ENCODE measurements around the gene SLC7A10.

Gene SLC7A10

DNA sequence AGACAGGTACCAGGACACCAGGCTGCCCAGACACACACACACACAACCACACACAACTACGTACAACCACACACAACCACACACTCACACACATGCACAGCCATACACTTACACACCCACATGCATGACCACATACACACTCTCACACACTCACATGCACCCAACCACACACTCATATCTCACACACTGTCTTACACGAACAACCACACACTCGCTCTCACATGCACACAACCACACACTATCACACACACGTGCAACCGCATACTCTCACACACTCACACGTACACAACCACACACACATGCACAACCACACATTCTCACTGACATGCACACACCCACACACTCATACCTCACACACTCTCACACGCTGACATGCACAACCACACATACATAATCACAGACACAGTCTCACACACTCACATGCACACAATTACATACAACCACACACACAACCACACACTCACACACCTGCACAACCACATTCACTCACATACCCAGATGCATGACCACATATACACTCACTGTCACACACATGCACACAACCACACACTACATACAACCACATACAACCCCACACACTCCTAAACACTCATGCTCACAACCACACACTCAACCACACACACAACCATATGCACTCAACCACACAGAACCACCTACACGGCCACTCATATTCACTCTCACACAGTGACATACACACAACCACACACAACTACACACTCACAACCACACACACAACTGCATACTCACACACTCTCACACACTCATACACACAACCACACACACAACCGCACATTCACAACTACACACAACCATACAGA is 7.6 kb upstream of the SLC7A10 start:
- Histone ChIP-seq H3K27ac (no peak overlapping the region), H3K4me3 (no peak overlapping the region)
- DNase-seq (ENCODE audit: low spot score): no peak
- TF ChIP-seq, protein P1, sequence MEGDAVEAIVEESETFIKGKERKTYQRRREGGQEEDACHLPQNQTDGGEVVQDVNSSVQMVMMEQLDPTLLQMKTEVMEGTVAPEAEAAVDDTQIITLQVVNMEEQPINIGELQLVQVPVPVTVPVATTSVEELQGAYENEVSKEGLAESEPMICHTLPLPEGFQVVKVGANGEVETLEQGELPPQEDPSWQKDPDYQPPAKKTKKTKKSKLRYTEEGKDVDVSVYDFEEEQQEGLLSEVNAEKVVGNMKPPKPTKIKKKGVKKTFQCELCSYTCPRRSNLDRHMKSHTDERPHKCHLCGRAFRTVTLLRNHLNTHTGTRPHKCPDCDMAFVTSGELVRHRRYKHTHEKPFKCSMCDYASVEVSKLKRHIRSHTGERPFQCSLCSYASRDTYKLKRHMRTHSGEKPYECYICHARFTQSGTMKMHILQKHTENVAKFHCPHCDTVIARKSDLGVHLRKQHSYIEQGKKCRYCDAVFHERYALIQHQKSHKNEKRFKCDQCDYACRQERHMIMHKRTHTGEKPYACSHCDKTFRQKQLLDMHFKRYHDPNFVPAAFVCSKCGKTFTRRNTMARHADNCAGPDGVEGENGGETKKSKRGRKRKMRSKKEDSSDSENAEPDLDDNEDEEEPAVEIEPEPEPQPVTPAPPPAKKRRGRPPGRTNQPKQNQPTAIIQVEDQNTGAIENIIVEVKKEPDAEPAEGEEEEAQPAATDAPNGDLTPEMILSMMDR (IDR thresholded peaks at IDR 0.05): no peak

DNA sequence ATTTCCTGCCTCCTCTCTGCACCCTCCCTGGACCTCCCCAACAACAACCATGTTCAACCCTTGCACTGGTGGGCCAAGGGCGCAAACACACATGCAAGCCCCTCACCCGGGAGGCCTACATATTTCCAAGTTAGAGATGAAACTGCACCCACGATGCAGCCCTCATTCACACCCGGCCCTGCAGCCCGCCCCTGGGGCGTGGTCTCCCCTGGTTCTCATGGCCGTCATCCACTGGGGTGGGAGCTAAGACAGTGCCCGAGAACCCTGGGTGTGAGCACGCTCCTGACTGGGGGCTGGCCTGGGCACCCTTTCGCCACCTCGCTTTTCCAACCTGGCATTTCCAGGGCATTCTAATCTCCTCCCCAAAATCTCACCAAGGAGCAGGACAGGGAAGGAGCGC is 7.0 kb upstream of the SLC7A10 start:
- TF ChIP-seq, protein P1 (IDR thresholded peaks at IDR 0.05): no peak
- no peak for DNase-seq (ENCODE audit: low spot score)

DNA sequence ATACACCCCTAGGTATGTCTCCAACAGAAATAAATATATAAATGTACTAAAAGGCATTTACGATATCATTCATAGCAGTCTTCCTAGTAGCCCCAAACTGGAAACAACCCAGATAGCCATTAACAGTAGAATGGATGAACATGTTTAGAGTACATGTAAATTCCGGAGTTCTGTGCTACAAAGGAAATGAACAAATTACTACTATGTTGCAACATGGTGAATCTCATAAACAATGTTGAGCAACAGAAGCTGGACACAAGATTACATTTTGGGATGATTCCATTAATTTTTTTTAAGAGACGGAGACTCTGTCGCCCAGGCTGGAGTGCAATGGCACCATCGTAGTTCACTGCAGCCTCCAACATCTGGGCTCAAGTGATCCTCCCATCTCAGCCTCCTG is 5.9 kb upstream of the SLC7A10 start:
- TF ChIP-seq, protein P1 (IDR thresholded peaks at IDR 0.05): no peak
- no peak overlapping the region for H3K4me3 ChIP-seq
- no peak overlapping the region for H3K27ac ChIP-seq
- DNase-seq (ENCODE audit: low spot score): no peak

More for the DNA sequence above, 7.0 kb upstream of the SLC7A10 start:
- H3K27ac ChIP-seq: no peak overlapping the region
- no peak overlapping the region for H3K4me3 ChIP-seq

DNA sequence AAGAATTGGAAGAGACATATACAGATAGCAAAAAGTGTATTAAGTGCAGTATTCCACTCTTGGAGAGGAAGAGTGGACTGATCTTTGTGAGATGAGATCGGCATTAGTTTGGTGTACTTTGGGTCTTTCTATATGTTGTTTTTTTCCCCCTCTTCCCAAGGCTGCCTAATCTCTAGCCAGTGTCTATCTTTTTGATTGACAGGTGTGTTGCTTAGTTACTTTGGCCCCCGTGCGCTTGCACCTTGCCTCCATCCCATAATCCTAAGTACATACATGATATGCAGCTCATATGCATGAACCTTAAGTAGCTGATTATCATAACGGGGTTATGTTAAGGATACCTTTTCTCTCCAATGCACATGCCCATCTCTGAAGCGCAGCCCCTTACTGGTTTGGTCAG is 4.3 kb upstream of the SLC7A10 start:
- H3K4me3 ChIP-seq: no peak overlapping the region
- no peak overlapping the region for H3K27ac ChIP-seq
- DNase-seq (ENCODE audit: low spot score): no peak
- TF ChIP-seq, protein P1 (IDR thresholded peaks at IDR 0.05): no peak

DNA sequence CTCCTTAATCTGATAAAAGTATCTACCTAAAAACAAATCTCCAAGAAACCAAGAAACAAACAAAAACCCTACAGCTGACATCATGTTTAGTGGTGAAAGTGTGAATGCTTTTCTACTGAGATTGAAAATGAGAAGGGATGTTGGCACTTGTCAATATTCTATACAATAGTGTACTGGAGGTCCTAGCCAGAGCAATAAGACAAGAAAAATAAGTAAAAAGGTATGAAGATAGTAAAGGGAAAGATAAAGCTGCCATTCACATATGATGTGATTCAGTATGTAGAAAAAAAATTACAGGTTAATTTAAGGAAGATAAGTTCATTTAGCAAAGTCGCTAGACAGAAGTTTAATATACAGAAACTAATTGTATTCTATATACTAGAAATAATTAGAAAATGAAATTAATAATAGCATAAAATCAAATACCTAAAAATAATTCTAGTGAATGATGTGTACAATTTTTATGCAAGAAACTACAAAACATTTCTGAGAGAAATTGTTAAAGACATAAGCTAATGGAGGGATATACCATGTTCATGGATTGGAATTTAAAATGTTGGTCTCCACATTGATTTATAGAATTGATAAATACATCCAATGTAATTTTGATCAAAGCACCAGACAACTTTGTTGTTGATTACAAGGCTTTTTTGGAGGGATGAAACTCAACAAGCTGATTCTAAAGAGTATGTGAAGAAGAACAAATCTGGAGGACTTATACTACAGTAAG is 2.4 kb upstream of the SLC7A10 start:
- no peak overlapping the region for H3K4me3 ChIP-seq
- TF ChIP-seq, protein P1 (IDR thresholded peaks at IDR 0.05): no peak
- no peak overlapping the region for H3K27ac ChIP-seq
- DNase-seq (ENCODE audit: low spot score): no peak

DNA sequence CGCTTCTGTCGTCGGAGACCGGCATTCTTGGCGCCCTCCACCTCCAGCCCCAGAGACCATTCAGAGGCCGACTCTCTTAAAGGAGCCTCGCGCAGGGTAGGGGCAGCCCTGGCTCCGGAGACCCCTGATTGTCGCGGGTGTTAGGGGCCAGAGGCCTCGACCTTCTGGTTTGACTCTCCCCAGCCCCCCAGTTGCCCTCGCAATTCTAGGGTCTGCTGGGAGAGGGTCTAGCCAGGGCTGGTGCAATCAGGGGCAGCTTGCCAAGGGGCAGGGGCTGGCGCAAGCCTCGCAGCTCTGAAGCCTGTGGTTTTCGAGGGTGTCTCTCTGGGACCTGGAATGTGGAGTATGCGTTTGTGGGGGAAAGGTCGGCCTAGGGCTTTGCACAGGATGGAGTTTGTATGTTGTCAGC is 1.6 kb upstream of the SLC7A10 start:
- Histone ChIP-seq H3K4me3 (peak overlapping the region; percentile 58), H3K27ac (no peak overlapping the region)
- DNase-seq (ENCODE audit: low spot score): no peak
- TF ChIP-seq, protein P1 (IDR thresholded peaks at IDR 0.05): no peak

All from coronary artery (tissue), 2 donors.